Heart left ventricle (tissue), 13 donors: ENCODE data around the gene SMARCC1.

Experiments used
- CTCF ChIP-seq, 12 donors: fragments of 200-600 bp; sonication (generic) in 4 of 12; IDR thresholded peaks; one replicate each; pipeline versions ENCODE4 v1.5.0 to v1.8.0; 2018 to 2022; ENCODE audit warnings: antibody characterized with exemption in 12 of 12, mild to moderate bottlenecking in 5 of 12
- POLR2A ChIP-seq, 2 donors: fragments of 450-650 bp; IDR thresholded peaks; one replicate each; pipeline ENCODE4 v1.6.1; 2017; ENCODE audit warnings: antibody characterized with exemption in 2 of 2, mild to moderate bottlenecking in 2 of 2, moderate library complexity in 2 of 2
- donor health status: ischemic (EF 13 %, LVEDD 7.1; RV severe dilation, severe dysfunction).
- donor health status: DM: no; HTN: yes; CAD: no.
- donor health status: DM: no; HTN: no; CAD: no.
- donor health status: ischemic (EF 25% LVEDD 6.9; RV normal size, moderate dysfunction).
- donor health status: ischemic (EF 25% LVEDD 5.7; RV mildly dilated, moderate dysfunction).
- donor health status: ischemic (EF 35%, LVEDD 5.7; RV mildly dilated, moderate dysfunction).
- donor health status: nonischemic (EF 11% LVEDD 7.7; RV severe dilation, severe dysfunction).
- donor health status: DM: yes; HTN: yes; CAD: no.
- donor health status: PGD.
- donor health status: ischemic (EF 29% LVEDD 5.4; RV normal size, mild dysfunction).
- donor health status: nonischemic (EF 23%, LVEDD 6.1; RV moderate dilation, normal function).

GRCh38 chr3:47705391-47705790 lies 76.3 kb downstream of the SMARCC1 start:
- TF ChIP-seq POLR2A (IDR thresholded peaks at IDR 0.05), result no peak
- no peak for TF ChIP-seq CTCF (IDR thresholded peaks at IDR 0.05)
